PC-3 (cell line): ENCODE data around the gene AGAP1.

ENCODE experiments used
- CTCF ChIP-seq: fragments of 300-600 bp; sonication (generic); conservative IDR thresholded peaks from 2 replicates; pipeline ENCODE4 v1.5.1; 2017; ENCODE audit warnings: antibody characterized with exemption, low read depth, mild to moderate bottlenecking, low read length
- EZH2 ChIP-seq: fragments of 300-600 bp; sonication (generic); IDR thresholded peaks from one replicate; pipeline ENCODE4 v1.6.1; 2017; ENCODE audit warnings: antibody characterized with exemption, mild to moderate bottlenecking, low read length; ENCODE audit not compliant: unreplicated experiment

- TF ChIP-seq CTCF (peak; percentile 37), EZH2 (no peak)
Observed at GRCh38 chr2:235803028-235803427, 309.2 kb downstream of the AGAP1 start.
